ENCODE results near the gene CD207. TPM values are rescaled to one million over a fixed set of nuclear protein-coding genes. Genes with fewer than 3 reads are reported as not detected.

The CD207 gene
- total and polyA plus RNA-seq, 2 experiments from 2014 or later = not detected

GRCh38 chr2:70784320-70784719 is 51.3 kb downstream of the CD207 start (continued):
- TF ChIP-seq CTCF (conservative IDR thresholded peaks at IDR 0.05; ENCODE audit: low read depth in 2 of 2) = no peak
- no peak for TF ChIP-seq EZH2phosphoT487 (IDR thresholded peaks at IDR 0.05; ENCODE audit: unreplicated experiment)
- TF ChIP-seq ETS1 (IDR thresholded peaks at IDR 0.05) = no peak
- TF ChIP-seq POLR2AphosphoS5 (IDR thresholded peaks at IDR 0.05; ENCODE audit: low read depth) = no peak
- TF ChIP-seq STAT1 (IDR thresholded peaks at IDR 0.05; ENCODE audit: unreplicated experiment) = no peak

Small RNA genes within 50 kb of the gene (small RNA-seq; reads per million reads assigned to genes)
- not detected for gene HMGN2P21 (ENCODE audit: low replicate concordance)

Other genes with a start within 250 kb of the CD207 start
- 138 and 223 TPM in 2 replicates for gene ADD2, start 67.6 kb downstream of the CD207 start, total RNA-seq (2014; rRNA removed; shearing (Covaris generic))
- gene ADD2, start 67.6 kb downstream of the CD207 start, polyA plus RNA-seq (2016; fragmentation: Nextera tagmentation; extraction: Ambion mirVana) = 34.6 and 40.2 TPM in 2 replicates
- not detected in 2 replicates for gene FIGLA, start 45.2 kb downstream of the CD207 start, total RNA-seq (2014; rRNA removed; shearing (Covaris generic))
- not detected in 2 replicates for gene FIGLA, start 45.2 kb downstream of the CD207 start, polyA plus RNA-seq (2016; fragmentation: Nextera tagmentation; extraction: Ambion mirVana)
- not detected in 2 replicates for gene CLEC4F, start 15.2 kb downstream of the CD207 start, total RNA-seq (2014; rRNA removed; shearing (Covaris generic))
- gene CLEC4F, start 15.2 kb downstream of the CD207 start, polyA plus RNA-seq (2016; fragmentation: Nextera tagmentation; extraction: Ambion mirVana) = not detected in 2 replicates
- gene VAX2, start 64.8 kb upstream of the CD207 start, total RNA-seq (2014; rRNA removed; shearing (Covaris generic)) = 0.31 TPM in 1 of 2 replicates, not detected in the other
- not detected in 2 replicates for gene VAX2, start 64.8 kb upstream of the CD207 start, polyA plus RNA-seq (2016; fragmentation: Nextera tagmentation; extraction: Ambion mirVana)
- gene ATP6V1B1, start 100.1 kb upstream of the CD207 start, total RNA-seq (2014; rRNA removed; shearing (Covaris generic)) = not detected in 2 replicates
- gene ATP6V1B1, start 100.1 kb upstream of the CD207 start, polyA plus RNA-seq (2016; fragmentation: Nextera tagmentation; extraction: Ambion mirVana) = not detected in 2 replicates
- gene ANKRD53, start 142.8 kb upstream of the CD207 start, total RNA-seq (2014; rRNA removed; shearing (Covaris generic)) = 0.73 and 1.3 TPM in 2 replicates
- gene ANKRD53, start 142.8 kb upstream of the CD207 start, polyA plus RNA-seq (2016; fragmentation: Nextera tagmentation; extraction: Ambion mirVana) = 0.32 and 0.59 TPM in 2 replicates
- gene TEX261, start 159.1 kb upstream of the CD207 start, total RNA-seq (2014; rRNA removed; shearing (Covaris generic)) = 17.5 and 22.8 TPM in 2 replicates
- gene TEX261, start 159.1 kb upstream of the CD207 start, polyA plus RNA-seq (2016; fragmentation: Nextera tagmentation; extraction: Ambion mirVana) = 5.7 and 6.0 TPM in 2 replicates
- gene NAGK, start 232.8 kb upstream of the CD207 start, total RNA-seq (2014; rRNA removed; shearing (Covaris generic)) = 24.3 and 55.6 TPM in 2 replicates
- gene NAGK, start 232.8 kb upstream of the CD207 start, polyA plus RNA-seq (2016; fragmentation: Nextera tagmentation; extraction: Ambion mirVana) = 47.0 and 48.0 TPM in 2 replicates